ENCODE results near the gene COL4A1. TPM values are rescaled to one million over a fixed set of nuclear protein-coding genes. Genes with fewer than 3 reads are reported as not detected.

The COL4A1 gene
- polyA plus RNA-seq, 1 of the 3 experiments (the other 2 are of a cell fraction): 30.3 TPM

- H3K4me3 ChIP-seq (ENCODE audit: low read depth in 2 of 2, low read length in 1 of 2): no peak overlapping the region
- no peaks in the 10 kb centered on the region for H3K27me3 ChIP-seq (ENCODE audit: insufficient read depth)
- H3K36me3 ChIP-seq (replicated peaks in 1 of 2; ENCODE audit: control insufficient read depth in 1 of 2, insufficient read depth in 2 of 2, low read length in 1 of 2): peaks cover 33 to 41% of the 10 kb centered on the region in 2 experiments
- H2AFZ ChIP-seq (ENCODE audit: low read depth): no peak overlapping the region
- H3F3A ChIP-seq (replicated peaks; ENCODE audit: insufficient read depth): peaks cover 3% of the 10 kb centered on the region
- H3K4me1 ChIP-seq (ENCODE audit: control insufficient read depth in 1 of 2, insufficient read depth in 2 of 2, low read depth in 1 of 2, low read length in 1 of 2): no peaks in the 10 kb centered on the region; a peak in 1 of 4 replicates
- no peaks in the 10 kb centered on the region for H3K9me2 ChIP-seq
- no peak overlapping the region for H3K27ac ChIP-seq (ENCODE audit: low read depth in 2 of 2, low read length in 1 of 2)
- DNase-seq: no peak
- no peak overlapping the region for H3K4me2 ChIP-seq
- no peak for TF ChIP-seq TAF1 (IDR thresholded peaks at IDR 0.05; ENCODE audit: borderline replicate concordance, low read depth, low read length)
- no peak for TF ChIP-seq RXRA (IDR thresholded peaks at IDR 0.05; ENCODE audit: borderline replicate concordance, low read depth)
- no peak for TF ChIP-seq TCF12 (IDR thresholded peaks at IDR 0.05)
- no peak for TF ChIP-seq FOXM1 (IDR thresholded peaks at IDR 0.05; ENCODE audit: low read depth)
- TF ChIP-seq MAX (IDR thresholded peaks at IDR 0.05; ENCODE audit: low read depth): no peak
- no peak for TF ChIP-seq GATA2 (CRISPR knock-in tag; IDR thresholded peaks at IDR 0.05)
- no peak for TF ChIP-seq PBX3 (IDR thresholded peaks at IDR 0.05)
- no peak for TF ChIP-seq ZBTB33 (IDR thresholded peaks at IDR 0.05; ENCODE audit: borderline replicate concordance, low read depth)
- no peak for TF ChIP-seq CTCF (IDR thresholded peaks at IDR 0.05)
- no peak for TF ChIP-seq USF1 (IDR thresholded peaks at IDR 0.05; ENCODE audit: borderline replicate concordance, low read depth)
- TF ChIP-seq FOXJ3 (CRISPR knock-in tag; IDR thresholded peaks at IDR 0.05): no peak
- no peak for TF ChIP-seq USF2 (IDR thresholded peaks at IDR 0.05; ENCODE audit: borderline replicate concordance, low read depth, low read length)
- TF ChIP-seq IRF3 (IDR thresholded peaks at IDR 0.05; ENCODE audit: low read depth, low read length): no peak
- no peak for TF ChIP-seq GABPA (IDR thresholded peaks at IDR 0.05; ENCODE audit: low read depth)
- no peaks in the 10 kb centered on the region for H3K79me2 ChIP-seq (ENCODE audit: insufficient read depth)
- 0 out of 2 replicates have a peak, but pooled peaks cover under 1% of the 10 kb centered on the region for H4K20me1 ChIP-seq (ENCODE audit: insufficient read depth)
- ChIA-PET POLR2A (no interaction called here), CTCF (no interaction called here)
- H3K9ac ChIP-seq: no peak overlapping the region
- WGBS (ENCODE audit: low lambda C conversion rate): 96% methylated on average over 6 of the region's 10 CpGs
- H3K9me3 ChIP-seq: no peaks in the 10 kb centered on the region
Measured at GRCh38 chr13:110193491-110193890, 113.5 kb downstream of the COL4A1 start.
